Right atrium auricular region (tissue), 2 donors: Measurements from ENCODE around the gene RIN1. TPM values are rescaled to one million over a fixed set of nuclear protein-coding genes. Genes with fewer than 3 reads are reported as not detected.
A peak's percentile ranks its signal among the peaks of the same experiment; 100 is the strongest.
"Not testable (repeated sequence)": the region's sequence is repeated elsewhere in the genome, so short reads cannot be mapped to it uniquely, and the experiment has no call there.

Experiments
- DNase-seq: peaks from one replicate; pipeline ENCODE4 v3.0.0-alpha.2; 2019; ENCODE audit warnings: low spot score
- H3K27ac ChIP-seq, 2 donors: fragments of 200-600 bp; sonication (generic); 1 replicate in 1 of 2; 2 replicates in 1 of 2; pipeline ENCODE4 v1.5.1; 2016 to 2019
- H3K27me3 ChIP-seq, 2 donors: fragments of 200-600 bp; sonication (generic); one replicate each; pipeline versions ENCODE4 v1.5.1 to v1.6.0; 2017 to 2019
- H3K36me3 ChIP-seq: fragments of 200-600 bp; sonication (generic); one replicate; pipeline ENCODE4 v1.5.1; 2016
- H3K4me1 ChIP-seq, 2 donors: fragments of 200-600 bp; sonication (generic); one replicate each; pipeline versions ENCODE4 v1.5.1 to v1.6.0; 2017 to 2019
- H3K4me3 ChIP-seq, 2 donors: fragments of 200-600 bp; sonication (generic); 1 replicate in 1 of 2; 2 replicates in 1 of 2; pipeline ENCODE4 v1.5.1; 2017 to 2019; ENCODE audit warnings: mild to moderate bottlenecking in 1 of 2, moderate library complexity in 1 of 2
- H3K9me3 ChIP-seq, 2 donors: fragments of 200-600 bp; sonication (generic); one replicate each; pipeline ENCODE4 v1.5.1; 2019
- CTCF ChIP-seq, 2 donors: fragments of 200-600 bp; sonication (generic); IDR thresholded peaks; one replicate each; pipeline ENCODE4 v1.5.1; 2019; ENCODE audit warnings: antibody characterized with exemption in 2 of 2
- total RNA-seq, 2 donors: library from RNA; depleted of rRNA; stranded (reverse); fragments of >200 nt; gene quantifications; one replicate each; pipeline ENCODE4 v1.1.0, GENCODE V29; 2016

RIN1 gene
- total RNA-seq, 2 donors from 2014 or later: 1.0 to 5.9 TPM

GRCh38 chr11:66360406-66361073 lies 24.3 kb upstream of the RIN1 start:
- no peak for DNase-seq
- Histone ChIP-seq H3K27ac (no peak overlapping the region), H3K4me3 (no peak overlapping the region), H3K4me1 (peaks cover 0 to 15% of the 10 kb centered on the region in 2 donors), H3K9me3 (no peaks in the 10 kb centered on the region), H3K36me3 (peaks cover 5% of the 10 kb centered on the region), H3K27me3 (no peaks in the 10 kb centered on the region)
- TF ChIP-seq CTCF (IDR thresholded peaks at IDR 0.05): no peak

- H3K4me1 ChIP-seq: peaks cover 0 to 15% of the 10 kb centered on the region in 2 donors
- H3K27ac ChIP-seq: no peak overlapping the region
- TF ChIP-seq CTCF (IDR thresholded peaks at IDR 0.05): no peak
- DNase-seq: no peak
- no peaks in the 10 kb centered on the region for H3K36me3 ChIP-seq
- H3K27me3 ChIP-seq: no peaks in the 10 kb centered on the region
- H3K9me3 ChIP-seq: no peaks in the 10 kb centered on the region
- no peak overlapping the region for H3K4me3 ChIP-seq
Observed at GRCh38 chr11:66359662-66360087, 23.4 kb upstream of the RIN1 start.

- peaks cover 0 to 19% of the 10 kb centered on the region in 2 donors for H3K4me1 ChIP-seq
- H3K36me3 ChIP-seq, H3K4me3 ChIP-seq, H3K27ac ChIP-seq, H3K27me3 ChIP-seq, H3K9me3 ChIP-seq, DNase-seq: not testable (repeated sequence)
Observed at GRCh38 chr11:66350560-66351235, 14.5 kb upstream of the RIN1 start.

GRCh38 chr11:66349084-66349386 lies 12.8 kb upstream of the RIN1 start:
- Histone ChIP-seq H3K4me1 (peaks cover 0 to 31% of the 10 kb centered on the region in 2 donors), H3K36me3 (peaks cover 5% of the 10 kb centered on the region), H3K27me3 (no peaks in the 10 kb centered on the region), H3K27ac (no peak overlapping the region), H3K4me3 (no peak overlapping the region), H3K9me3 (no peaks in the 10 kb centered on the region)
- TF ChIP-seq CTCF (IDR thresholded peaks at IDR 0.05): no peak
- no peak for DNase-seq

- Histone ChIP-seq H3K36me3 (no peaks in the 10 kb centered on the region), H3K4me1 (peaks cover 0 to 39% of the 10 kb centered on the region in 2 donors), H3K27me3 (no peaks in the 10 kb centered on the region), H3K27ac (peak within 1 kb of the TSS; percentile 85 to 91), H3K9me3 (no peaks in the 10 kb centered on the region), H3K4me3 (peak within 1 kb of the TSS; percentile 72 to 85)
- peak; percentile 93 for DNase-seq
- TF ChIP-seq CTCF (IDR thresholded peaks at IDR 0.05): no peak
Observed at GRCh38 chr11:66347425-66348276, 11.4 kb upstream of the RIN1 start, which contains the start of gene B4GAT1. TSS of gene B4GAT1 (minus strand) at chr11:66347629. CDS start at chr11:66347545, 84 bp downstream.
